Measurements from ENCODE around the gene NPAS1.

Gene NPAS1

GRCh38 chr19:46983097-46983496 is 36.5 kb upstream of the NPAS1 start:
- DNase-seq (ENCODE audit: low read depth): no peak
- TF ChIP-seq, protein P1, sequence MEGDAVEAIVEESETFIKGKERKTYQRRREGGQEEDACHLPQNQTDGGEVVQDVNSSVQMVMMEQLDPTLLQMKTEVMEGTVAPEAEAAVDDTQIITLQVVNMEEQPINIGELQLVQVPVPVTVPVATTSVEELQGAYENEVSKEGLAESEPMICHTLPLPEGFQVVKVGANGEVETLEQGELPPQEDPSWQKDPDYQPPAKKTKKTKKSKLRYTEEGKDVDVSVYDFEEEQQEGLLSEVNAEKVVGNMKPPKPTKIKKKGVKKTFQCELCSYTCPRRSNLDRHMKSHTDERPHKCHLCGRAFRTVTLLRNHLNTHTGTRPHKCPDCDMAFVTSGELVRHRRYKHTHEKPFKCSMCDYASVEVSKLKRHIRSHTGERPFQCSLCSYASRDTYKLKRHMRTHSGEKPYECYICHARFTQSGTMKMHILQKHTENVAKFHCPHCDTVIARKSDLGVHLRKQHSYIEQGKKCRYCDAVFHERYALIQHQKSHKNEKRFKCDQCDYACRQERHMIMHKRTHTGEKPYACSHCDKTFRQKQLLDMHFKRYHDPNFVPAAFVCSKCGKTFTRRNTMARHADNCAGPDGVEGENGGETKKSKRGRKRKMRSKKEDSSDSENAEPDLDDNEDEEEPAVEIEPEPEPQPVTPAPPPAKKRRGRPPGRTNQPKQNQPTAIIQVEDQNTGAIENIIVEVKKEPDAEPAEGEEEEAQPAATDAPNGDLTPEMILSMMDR (conservative IDR thresholded peaks at IDR 0.05; ENCODE audit: low read depth, low read length): no peak
- H3K4me3 ChIP-seq (ENCODE audit: low read length): no peak overlapping the region

GRCh38 chr19:46984077-46985010 is 35.3 kb upstream of the NPAS1 start:
- no peak for DNase-seq (ENCODE audit: low read depth)
- TF ChIP-seq, protein P1 (conservative IDR thresholded peaks at IDR 0.05; ENCODE audit: low read depth, low read length): no peak
- no peak overlapping the region for H3K4me3 ChIP-seq (ENCODE audit: low read length)

DNA sequence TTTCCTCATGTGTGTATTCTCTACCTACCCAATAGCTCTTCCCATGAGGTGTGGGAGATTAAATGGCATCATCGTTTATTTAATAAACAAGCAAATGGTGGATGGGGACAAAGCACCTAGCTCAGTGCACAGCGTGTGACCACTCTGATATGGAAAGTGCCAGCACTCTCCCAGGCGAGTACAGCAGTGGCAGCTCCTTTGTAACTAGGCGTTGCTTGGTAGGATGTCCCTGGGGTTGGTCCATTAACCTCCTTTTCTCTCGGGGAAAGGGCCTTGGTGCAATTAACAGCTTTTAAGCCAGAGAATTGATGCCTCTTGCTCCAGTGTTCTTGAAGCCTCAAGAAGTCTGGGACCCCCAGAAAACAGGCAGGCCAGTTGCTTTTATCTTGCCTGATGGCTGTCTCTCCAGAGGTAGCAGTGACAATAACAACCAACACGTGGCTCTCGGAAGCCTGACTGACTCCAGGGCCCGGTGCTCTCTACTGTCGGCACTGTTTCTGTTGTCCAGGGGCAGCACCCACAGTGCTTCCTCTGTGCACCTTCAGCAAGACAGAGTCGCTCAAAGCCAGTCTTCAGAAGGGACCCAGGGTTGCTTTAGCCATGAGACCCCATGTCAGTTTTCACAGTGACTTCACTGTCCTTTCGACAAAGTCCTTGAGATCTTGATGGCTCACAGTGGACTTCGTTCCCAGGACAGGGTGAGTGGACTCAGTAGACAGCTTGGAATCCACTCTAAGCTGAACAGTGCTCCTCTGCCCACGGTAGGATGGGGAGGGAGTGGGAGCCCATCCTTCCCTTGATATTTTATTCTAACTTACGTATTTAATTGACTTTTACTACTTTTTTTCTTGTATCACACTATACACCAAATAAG is 33.9 kb upstream of the NPAS1 start:
- DNase-seq (ENCODE audit: low read depth): no peak
- no peak overlapping the region for H3K4me3 ChIP-seq (ENCODE audit: low read length)
- TF ChIP-seq, protein P1 (conservative IDR thresholded peaks at IDR 0.05; ENCODE audit: low read depth, low read length): no peak

DNA sequence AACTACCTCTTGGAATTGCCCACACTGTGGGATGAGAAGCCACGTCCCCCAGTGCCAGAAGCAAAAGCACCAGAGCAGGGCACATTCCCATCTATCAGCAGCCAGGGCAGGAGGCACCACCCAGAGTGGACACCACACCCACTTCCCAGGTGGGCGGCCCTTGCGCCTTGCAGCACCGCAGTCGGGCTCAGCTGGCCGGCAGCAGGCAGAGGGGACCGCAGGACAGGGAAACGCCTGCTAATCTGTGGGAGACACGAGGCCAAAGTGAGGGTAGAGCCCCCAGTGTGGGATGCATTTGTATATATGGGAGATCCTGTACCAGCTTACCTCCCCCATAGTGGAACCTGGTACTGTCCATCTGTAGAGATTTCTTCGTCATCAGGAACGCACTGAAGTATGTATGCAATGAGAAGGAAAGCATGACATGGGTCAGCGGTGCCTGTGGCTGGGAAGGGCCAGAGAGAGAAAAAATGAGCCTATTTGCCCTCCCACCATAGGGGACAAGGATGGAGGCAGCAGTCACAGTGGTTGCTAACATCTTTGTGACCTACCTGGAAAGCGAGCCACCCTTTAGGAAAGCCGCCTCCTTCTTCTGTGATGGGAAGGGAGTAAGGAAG is 30.9 kb upstream of the NPAS1 start:
- DNase-seq (ENCODE audit: low read depth): no peak
- no peak overlapping the region for H3K4me3 ChIP-seq (ENCODE audit: low read length)
- TF ChIP-seq, protein P1 (conservative IDR thresholded peaks at IDR 0.05; ENCODE audit: low read depth, low read length): no peak

GRCh38 chr19:46990991-46991676 is 28.5 kb upstream of the NPAS1 start:
- H3K4me3 ChIP-seq (ENCODE audit: low read length): no peak overlapping the region
- no peak for DNase-seq (ENCODE audit: low read depth)
- TF ChIP-seq, protein P1 (conservative IDR thresholded peaks at IDR 0.05; ENCODE audit: low read depth, low read length): peak; percentile 86

- TF ChIP-seq, protein P1 (conservative IDR thresholded peaks at IDR 0.05; ENCODE audit: low read depth, low read length): no peak
- DNase-seq (ENCODE audit: low read depth): no peak
- no peak overlapping the region for H3K4me3 ChIP-seq (ENCODE audit: low read length)
Measured at GRCh38 chr19:46992699-46993535, 26.7 kb upstream of the NPAS1 start.
